Cortex of kidney (tissue), 1 donor: ENCODE measurements around the gene ALPK3.

ENCODE experiments used
- DNase-seq: peaks from one replicate; lab custom pipeline; 2025; lab: John Stamatoyannopoulos, UW

The ALPK3 gene

DNA sequence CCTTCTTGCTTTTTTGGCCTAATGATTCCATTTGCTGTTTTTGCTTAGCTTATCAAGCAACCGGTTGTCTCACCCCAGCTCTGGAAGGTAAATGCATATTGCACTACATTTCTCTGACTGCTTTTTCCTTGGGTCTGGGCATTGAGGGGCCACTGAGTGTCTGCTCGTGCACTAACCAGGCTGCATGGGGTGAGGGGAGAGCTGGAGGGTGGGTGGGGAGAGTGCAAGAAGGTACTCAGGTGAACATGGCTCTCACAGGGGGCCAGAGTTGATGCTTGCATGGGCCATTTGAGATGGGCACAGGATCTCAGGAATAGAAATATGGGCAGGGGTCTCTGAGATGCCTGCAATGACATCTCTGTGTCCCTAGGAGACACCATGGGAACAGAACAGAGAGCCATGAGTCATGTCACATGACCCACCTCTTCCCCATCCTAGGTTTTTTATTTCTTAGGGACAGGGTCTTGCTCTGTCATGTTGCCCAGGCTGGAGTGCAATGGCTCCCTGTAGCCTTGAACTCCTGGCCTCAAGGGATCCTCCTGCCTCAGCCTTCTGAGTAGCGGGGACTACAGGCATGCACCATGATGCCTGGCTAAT, 6.2 kb downstream of the ALPK3 start:
- DNase-seq, result no peak

- DNase-seq, result no peak
Observed at GRCh38 chr15:84824260-84825007, 7.3 kb downstream of the ALPK3 start.

DNA sequence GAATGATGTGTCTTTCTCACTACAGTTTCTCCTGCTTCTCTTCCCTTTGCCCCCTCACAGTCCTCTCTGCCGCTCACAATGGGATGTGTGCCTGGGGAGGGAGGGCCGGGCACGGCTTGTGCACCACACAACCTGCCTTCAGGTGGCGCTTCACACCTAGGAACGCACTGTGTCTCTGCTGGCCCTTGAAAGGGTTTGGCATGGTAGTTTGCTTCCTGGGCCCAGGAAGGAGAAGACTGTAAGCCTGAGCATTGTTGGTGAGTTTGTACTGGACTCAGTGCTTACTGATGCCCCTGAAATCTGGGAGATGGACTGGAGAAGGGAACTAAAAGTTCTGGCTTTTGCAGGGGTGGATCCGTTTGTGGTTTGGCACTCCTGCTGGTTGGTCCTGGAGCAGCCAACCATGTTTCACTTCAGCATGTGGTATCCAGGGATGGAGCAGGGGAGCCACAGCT, 9.2 kb downstream of the ALPK3 start:
- no peak for DNase-seq

GRCh38 chr15:84827246-84827645, 10.1 kb downstream of the ALPK3 start:
- DNase-seq, result no peak

DNA sequence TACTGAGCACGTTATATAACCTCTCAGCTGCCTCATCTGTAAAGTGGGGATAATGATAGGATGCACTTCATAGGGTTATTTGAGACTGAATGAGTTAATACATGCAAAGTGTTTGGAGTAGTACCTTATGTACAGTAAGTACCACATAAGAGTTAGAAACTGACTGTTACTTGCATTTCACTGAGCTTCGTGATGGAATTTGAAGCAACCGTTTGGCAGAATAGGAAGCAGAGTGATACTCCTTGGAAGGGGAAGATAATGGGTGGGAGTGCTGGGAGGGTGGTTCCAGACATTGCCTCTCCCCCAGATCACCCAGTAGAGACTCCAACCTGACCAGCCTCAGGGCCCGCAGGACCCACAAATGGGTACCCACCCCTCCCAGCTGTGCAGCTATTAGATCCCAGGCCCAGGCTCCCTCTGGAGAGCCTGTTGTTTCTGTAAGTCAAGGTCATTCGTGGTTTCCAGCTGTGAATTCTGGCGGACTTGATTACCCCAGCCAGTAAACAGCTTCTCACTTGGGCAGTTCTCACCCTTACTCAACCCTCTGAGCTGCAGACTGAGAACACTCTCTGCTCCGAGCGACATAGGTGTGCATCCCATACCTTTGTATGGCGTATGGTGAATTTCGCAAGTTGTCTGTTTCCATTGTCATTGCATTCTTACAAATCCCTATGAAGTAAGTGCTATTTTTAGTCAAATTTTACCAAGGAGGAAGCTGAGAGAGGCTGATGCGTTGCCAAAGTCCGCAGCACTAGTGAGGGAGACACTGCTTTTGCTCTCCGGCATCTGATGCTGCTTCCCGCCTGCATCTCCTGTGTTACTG, 11.1 kb downstream of the ALPK3 start:
- no peak for DNase-seq

DNA sequence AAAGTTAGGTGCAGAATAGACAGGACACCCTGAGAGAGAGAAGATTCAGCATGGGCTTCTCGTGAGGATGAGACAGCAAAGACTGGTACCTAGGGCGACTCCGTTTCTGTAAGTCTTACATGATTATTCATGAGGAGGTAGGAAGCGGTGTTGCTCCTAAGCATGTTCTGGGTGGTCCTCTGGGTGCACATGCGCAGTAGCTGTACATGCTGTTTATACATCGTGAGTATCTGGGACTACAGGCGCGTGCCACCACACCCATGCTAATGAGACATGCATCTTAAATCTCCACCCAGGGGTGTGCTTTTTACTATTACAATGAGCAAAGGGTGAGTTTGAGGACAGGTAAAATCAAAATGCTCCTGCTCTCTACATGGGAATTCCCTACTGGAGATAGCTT, 12.3 kb downstream of the ALPK3 start:
- no peak for DNase-seq

GRCh38 chr15:84830036-84830435, 12.9 kb downstream of the ALPK3 start:
- DNase-seq, result no peak

GRCh38 chr15:84831028-84831427, 13.9 kb downstream of the ALPK3 start:
- DNase-seq, result no peak

DNA sequence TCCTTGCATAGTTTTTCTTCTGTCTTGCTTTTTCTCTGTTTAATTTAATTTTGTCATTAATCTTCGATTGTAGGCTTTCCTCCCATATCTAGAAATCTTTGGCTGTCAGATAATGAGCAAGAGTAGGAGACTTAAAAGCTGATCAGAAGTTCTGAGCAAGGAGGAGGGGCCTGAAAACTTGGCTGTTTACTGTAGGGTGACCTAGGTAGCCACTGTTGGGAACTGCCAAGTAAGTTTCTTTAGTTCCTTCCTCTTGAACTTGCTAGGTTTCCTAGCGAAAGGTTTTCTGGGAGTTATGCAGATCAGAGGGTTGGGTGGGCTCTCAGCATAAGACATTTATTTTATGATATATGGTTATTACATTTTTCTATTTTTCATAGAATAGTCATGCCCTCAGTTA, 14.5 kb downstream of the ALPK3 start:
- DNase-seq, result no peak

- no peak for DNase-seq
Observed at GRCh38 chr15:84832448-84833040, 15.4 kb downstream of the ALPK3 start.

GRCh38 chr15:84833447-84834228, 16.5 kb downstream of the ALPK3 start:
- no peak for DNase-seq

DNA sequence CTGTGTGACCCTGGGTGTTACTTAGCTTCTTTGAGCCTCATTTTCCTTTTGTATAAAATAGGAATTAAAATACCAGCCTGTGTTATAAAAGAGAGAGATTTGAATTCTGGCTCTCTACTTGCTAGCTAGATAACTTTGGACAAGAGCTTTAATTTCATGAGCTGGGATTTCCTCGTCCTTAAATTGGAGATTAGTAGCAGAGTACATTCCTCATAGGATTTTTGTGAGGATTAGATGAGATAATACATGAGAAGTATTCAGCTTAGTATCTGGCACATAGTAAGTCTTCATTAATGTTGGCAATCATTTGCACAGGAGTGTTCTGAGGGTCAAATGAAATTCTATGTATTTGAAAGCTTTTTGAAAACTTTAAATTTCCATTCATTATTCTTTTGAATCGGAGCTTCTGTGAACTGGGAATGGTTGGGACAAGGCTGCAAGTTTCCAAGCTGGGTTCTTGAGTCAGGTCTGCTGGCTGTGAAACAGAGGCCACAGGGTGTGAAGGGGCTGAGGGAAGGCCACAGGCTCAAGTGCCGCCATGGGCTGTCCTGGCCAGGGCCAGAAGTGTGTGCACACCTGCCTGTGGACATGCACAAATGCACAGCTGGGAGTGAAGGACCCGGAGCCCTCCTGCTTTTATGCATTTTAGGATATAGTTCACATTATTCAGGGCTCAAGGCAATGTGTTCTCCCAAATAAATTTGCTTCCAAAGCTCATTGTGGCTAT, 17.2 kb downstream of the ALPK3 start:
- DNase-seq, result no peak

DNA sequence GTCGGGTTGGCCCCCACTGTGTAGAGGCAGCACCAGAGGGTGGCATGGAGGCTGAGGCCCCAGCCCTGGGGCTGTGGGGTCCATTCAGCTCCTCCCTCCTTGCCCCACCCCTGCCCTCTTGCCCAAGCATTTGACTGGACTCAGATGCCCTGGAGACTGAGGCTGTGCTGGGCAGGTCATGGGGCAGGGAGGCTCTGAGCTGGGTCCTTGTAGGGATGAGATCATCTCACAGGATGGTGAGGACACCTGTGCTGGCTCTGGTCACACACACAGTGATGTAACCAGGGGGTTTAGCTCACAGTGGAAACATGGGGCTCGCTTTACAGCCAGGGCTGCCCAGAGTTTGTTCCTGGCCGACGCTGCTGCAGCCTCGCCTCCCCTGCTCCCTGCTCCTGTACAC, 17.8 kb downstream of the ALPK3 start:
- DNase-seq, result no peak

DNA sequence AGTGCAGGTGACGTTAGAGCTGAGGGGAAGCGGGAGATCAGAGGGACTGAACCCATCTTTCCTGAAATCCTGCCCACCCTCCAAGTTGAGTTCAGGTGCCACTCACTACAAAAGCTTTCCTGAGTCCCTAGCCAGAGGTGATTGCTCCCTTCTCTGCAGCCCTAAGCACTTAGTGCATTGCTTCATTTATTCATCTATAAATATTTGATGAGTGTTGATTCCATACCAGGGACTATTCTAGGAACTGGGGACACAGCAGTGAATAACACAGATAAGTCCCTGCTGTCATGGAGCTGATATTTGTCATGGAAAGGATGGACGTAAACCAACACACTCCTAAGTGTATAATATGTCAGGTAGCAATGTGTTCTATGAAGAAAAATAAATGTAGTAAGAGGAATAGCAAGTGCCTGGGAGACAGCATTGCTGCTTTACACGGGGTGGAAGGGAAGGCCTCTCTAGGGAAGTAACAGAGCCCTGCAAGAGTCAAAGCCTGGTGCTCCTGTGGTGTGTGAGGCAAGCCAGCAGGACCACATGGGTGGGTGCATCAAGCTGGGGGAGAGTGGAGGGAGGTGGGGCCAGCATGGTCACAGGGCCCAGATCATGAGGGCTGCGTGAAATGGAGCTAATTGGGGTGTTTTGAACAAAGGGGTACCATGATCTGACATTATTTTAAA, 18.6 kb downstream of the ALPK3 start:
- DNase-seq, result no peak

DNA sequence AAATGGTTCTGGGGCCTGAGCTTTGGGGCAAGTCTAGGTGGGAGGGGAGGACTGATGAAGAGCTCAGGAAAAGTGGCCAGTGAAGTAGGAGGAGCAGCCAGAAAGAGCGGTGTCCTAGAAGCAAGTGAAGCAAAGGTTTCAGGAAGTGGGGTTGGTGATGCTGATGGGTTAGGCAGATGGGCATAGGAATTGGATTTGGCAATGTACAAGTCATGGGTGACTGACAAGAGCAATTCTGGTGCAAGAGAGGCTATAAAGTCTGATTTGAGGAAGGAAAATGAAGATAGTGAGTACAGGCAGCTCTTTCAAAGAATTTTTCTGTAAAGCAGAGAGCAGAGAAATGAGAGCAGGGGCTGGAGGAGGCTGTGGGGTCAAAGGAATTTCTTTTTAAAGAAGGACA, 19.7 kb downstream of the ALPK3 start:
- no peak for DNase-seq

GRCh38 chr15:84839714-84840113, 22.6 kb downstream of the ALPK3 start:
- no peak for DNase-seq

GRCh38 chr15:84840255-84840654, 23.1 kb downstream of the ALPK3 start:
- no peak for DNase-seq

GRCh38 chr15:84840741-84841429, 23.7 kb downstream of the ALPK3 start:
- no peak for DNase-seq

DNA sequence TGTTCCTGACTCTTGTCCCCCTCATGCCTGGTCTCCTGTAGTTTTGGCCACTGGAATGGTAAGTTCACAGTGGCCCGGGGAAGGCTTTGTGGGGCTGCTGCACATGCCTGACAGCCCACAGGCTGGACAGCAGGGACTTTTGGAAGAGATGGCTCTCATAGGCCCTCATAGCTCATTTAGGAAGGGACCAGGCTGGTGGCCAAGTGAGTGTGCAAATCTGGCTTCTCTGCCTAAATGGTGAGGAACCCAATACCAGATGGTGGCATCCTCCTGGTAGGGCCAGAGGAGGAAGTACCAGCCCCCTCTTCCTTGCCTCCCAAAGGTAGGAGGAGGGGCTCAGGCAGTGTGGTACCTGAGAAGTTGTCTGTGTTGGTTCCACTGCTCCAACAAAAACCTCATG, 25.6 kb downstream of the ALPK3 start:
- no peak for DNase-seq

DNA sequence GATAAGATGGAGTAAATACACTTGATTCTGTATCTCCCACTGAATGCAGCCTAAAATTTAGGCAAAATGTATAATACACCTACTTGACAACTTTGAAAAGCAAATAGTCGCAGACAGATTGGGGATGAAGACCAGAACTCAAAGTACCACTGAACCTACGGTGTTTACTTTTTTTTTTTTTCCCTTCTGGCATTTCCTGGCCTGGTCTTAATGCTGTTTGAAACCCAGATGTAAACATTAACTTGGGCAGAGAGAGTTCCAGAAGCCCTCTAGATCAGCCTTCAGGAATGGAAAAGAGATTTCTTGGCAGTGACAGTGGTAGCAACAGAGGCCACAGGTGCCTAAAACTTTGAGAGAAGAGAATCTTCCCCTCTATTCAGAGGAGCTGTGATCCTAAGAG, 27.8 kb downstream of the ALPK3 start:
- no peak for DNase-seq
